Kidney (tissue), 14 donors: ENCODE data around the gene PPP1R27. TPM values are rescaled to one million over a fixed set of nuclear protein-coding genes. Genes with fewer than 3 reads are reported as not detected.

Source experiments
- DNase-seq, 5 donors: peaks; one replicate each; pipeline ENCODE4 v3.0.0-alpha.2; 2013 to 2020
- FAIRE-seq: peaks from 2 replicates; lab custom pipeline; 2012; peaks lifted over from hg19 to GRCh38; lab: Jason Lieb, UNC
- H3K27ac ChIP-seq, 2 donors: one replicate each; pipeline ENCODE4 v1.7.0; 2013; ENCODE audit warnings: low read depth in 2 of 2, low read length in 2 of 2, inconsistent platforms in 1 of 2
- H3K27me3 ChIP-seq: one replicate; pipeline ENCODE4 v1.7.1; 2013; ENCODE audit warnings: low read length, inconsistent platforms; ENCODE audit not compliant: control insufficient read depth, insufficient read depth
- H3K36me3 ChIP-seq, 3 donors: one replicate each; pipeline versions ENCODE4 v1.7.0 to v1.7.1; 2013; ENCODE audit warnings: low read length in 3 of 3, control low read depth in 1 of 3, inconsistent platforms in 1 of 3; ENCODE audit not compliant: insufficient read depth in 3 of 3, control insufficient read depth in 2 of 3
- H3K4me1 ChIP-seq, 3 donors: one replicate each; pipeline versions ENCODE4 v1.7.0 to v1.7.1; 2013; ENCODE audit warnings: low read length in 3 of 3, inconsistent platforms in 1 of 3, low read depth in 1 of 3; ENCODE audit not compliant: control insufficient read depth in 2 of 3, insufficient read depth in 2 of 3
- H3K4me3 ChIP-seq, 3 donors: one replicate each; pipeline versions ENCODE4 v1.7.0 to v1.8.1; 2013; ENCODE audit warnings: low read length in 3 of 3, control low read depth in 1 of 3, inconsistent platforms in 1 of 3
- H3K9ac ChIP-seq, 3 donors: one replicate each; pipeline versions ENCODE4 v1.7.0 to v1.7.1; 2013; ENCODE audit warnings: low read length in 3 of 3, control low read depth in 1 of 3, inconsistent platforms in 1 of 3
- H3K9me3 ChIP-seq, 3 donors: one replicate each; pipeline versions ENCODE4 v1.7.0 to v1.7.1; 2013; ENCODE audit warnings: low read length in 3 of 3, control low read depth in 1 of 3, inconsistent platforms in 1 of 3; ENCODE audit not compliant: control insufficient read depth in 2 of 3, insufficient read depth in 1 of 3
- CTCF ChIP-seq: IDR thresholded peaks from 3 replicates; pipeline ENCODE4 v1.5.1; 2012; ENCODE audit warnings: mild to moderate bottlenecking, moderate library complexity, borderline replicate concordance; ENCODE audit not compliant: insufficient read depth; ENCODE audit errors: extremely low read depth
- intact Hi-C: fragments of 100-400 bp; cut with DNase I; formaldehyde crosslinking; loops from one replicate; pipeline ENCODE4 v1.11.1; 2022
- polyA plus RNA-seq: library from polyadenylated mRNA; stranded (reverse); fragments of 350-450 nt; fragmentation: Illumina TruSeq; extraction: RNeasy Lipid Tissue Mini Kit (QIAGEN cat#74804); gene quantifications from one replicate; pipeline ENCODE4 v1.2.3, GENCODE V29; 2014; ENCODE audit warnings: low read depth, low replicate concordance; ENCODE audit not compliant: insufficient read depth
- total RNA-seq: library from RNA; stranded (reverse); fragmentation: NEBNext Ultra II Directional; extraction: Animal tissue kit (Norgen Biotek cat#: 25700); gene quantifications from one replicate; pipeline ENCODE4 v1.2.1, GENCODE V29; 2021
- donor health status: control.
- donor health status: control.
- donor health status: control.
- donor health status: control.
- donor health status: control.
- donor health status: DM: yes; HTN: yes; CAD: no.
- donor health status: Normal renal cell carcinoma (clear cell type).

PPP1R27 gene
- total and polyA plus RNA-seq, 2 donors from 2014 or later, result not detected

GRCh38 chr17:81812571-81813370 is 22.1 kb downstream of the PPP1R27 start:
- Histone ChIP-seq H3K27me3 (no peaks in the 10 kb centered on the region), H3K4me3 (no peak overlapping the region)
- no peak for FAIRE-seq

GRCh38 chr17:81811705-81812570 is 22.9 kb downstream of the PPP1R27 start:
- H3K4me3 ChIP-seq, result no peak overlapping the region
- intact Hi-C loops, result no loop called here
- no peaks in the 10 kb centered on the region for H3K27me3 ChIP-seq
- no peaks in the 10 kb centered on the region for H3K9me3 ChIP-seq
- H3K4me1 ChIP-seq, result peaks cover 0 to 6% (median 0%) of the 10 kb centered on the region in 3 donors
- H3K27ac ChIP-seq, result no peak overlapping the region
- H3K36me3 ChIP-seq, result no peaks in the 10 kb centered on the region
- no peak overlapping the region for H3K9ac ChIP-seq
- FAIRE-seq (no peak), DNase-seq (peak in 1 of 5 donors; percentile 63)
- no peak for TF ChIP-seq CTCF

More at GRCh38 chr17:81812571-81813370, 22.1 kb downstream of the PPP1R27 start:
- TF ChIP-seq CTCF, result no peak
- intact Hi-C loops, result no loop called here
- Histone ChIP-seq H3K36me3 (no peaks in the 10 kb centered on the region), H3K27ac (no peak overlapping the region), H3K9me3 (no peaks in the 10 kb centered on the region), H3K9ac (no peak overlapping the region), H3K4me1 (peaks cover 0 to 6% (median 0%) of the 10 kb centered on the region in 3 donors)
- DNase-seq, result peak in 1 of 5 donors; percentile 78

- H3K9ac ChIP-seq, result no peak overlapping the region
- H3K4me1 ChIP-seq, result peaks cover 0 to 6% (median 0%) of the 10 kb centered on the region in 3 donors
- H3K9me3 ChIP-seq, result no peaks in the 10 kb centered on the region
- DNase-seq (no peak), FAIRE-seq (no peak)
- intact Hi-C loops, result no loop called here
- H3K27ac ChIP-seq, result no peak overlapping the region
- TF ChIP-seq CTCF, result no peak
- no peaks in the 10 kb centered on the region for H3K36me3 ChIP-seq
- H3K4me3 ChIP-seq, result no peak overlapping the region
- H3K27me3 ChIP-seq, result no peaks in the 10 kb centered on the region
These were observed 23.8 kb downstream of the PPP1R27 start for GRCh38 chr17:81810892-81811704.
